Measurements from ENCODE around the gene CHAD. TPM values are rescaled to one million over a fixed set of nuclear protein-coding genes. Genes with fewer than 3 reads are reported as not detected.

The CHAD gene
- total and polyA plus RNA-seq, 2 donors (not counting 1 experiment from before 2014, with no cell fraction given) = 3.5 to 4.4 TPM

GRCh38 chr17:50470426-50470825 is 1.7 kb upstream of the CHAD start:
- H3K27ac Mint-ChIP-seq = no peak overlapping the region
- Histone ChIP-seq H3K79me2 (ENCODE audit: control insufficient read depth, insufficient read depth, low read length) (no peaks in the 10 kb centered on the region), H3K4me2 (replicated peaks; ENCODE audit: low read depth, low read length, poor library complexity, severe bottlenecking) (no peak overlapping the region), H3K9ac (ENCODE audit: low read length) (no peak overlapping the region), H3K4me1 (ENCODE audit: control insufficient read depth in 2 of 2, insufficient read depth in 2 of 2, low read length in 2 of 2) (peaks cover 14 to 37% of the 10 kb centered on the region in 2 donors), H2AFZ (ENCODE audit: insufficient read depth, low read depth, low read length, poor library complexity, severe bottlenecking) (no peak overlapping the region), H3K27me3 (replicated peaks in 1 of 4; ENCODE audit: control extremely low read depth in 1 of 4, control insufficient read depth in 3 of 4, insufficient read depth in 4 of 4, low read length in 3 of 4) (peaks cover 0 to 29% (median 10%) of the 10 kb centered on the region in 4 experiments), H3K36me3 (replicated peaks in 1 of 2; ENCODE audit: control extremely low read depth in 1 of 2, control insufficient read depth in 1 of 2, extremely low read depth in 1 of 2, insufficient read depth in 2 of 2, low read length in 1 of 2) (peaks cover 0 to 2% of the 10 kb centered on the region in 2 experiments), H3K27ac (ENCODE audit: low read length in 2 of 2) (no peak overlapping the region), H3K9me3 (ENCODE audit: control extremely low read depth in 1 of 3, control insufficient read depth in 2 of 3, insufficient read depth in 1 of 3, low read length in 2 of 3) (peaks cover 0 to 23% (median 0%) of the 10 kb centered on the region in 3 donors), H3K4me3 (ENCODE audit: control extremely low read depth in 1 of 5, extremely low read depth in 1 of 5, insufficient read depth in 1 of 5, low read depth in 2 of 5, low read length in 4 of 5) (no peak overlapping the region), H4K20me1 (ENCODE audit: control insufficient read depth, insufficient read depth, low read length, poor library complexity, severe bottlenecking) (no peaks in the 10 kb centered on the region)
- no peak for DNase-seq
- ChIA-PET POLR2A (interaction anchor here (1.3 kb wide), 1 partner anchor 72 kb away, joined by 3 read pairs; no protein-coding TSS in a partner anchor), CTCF (interaction anchor here (1.1 to 3.2 kb wide), 2 partner anchors 13 to 73 kb away, joined by 3 to 13 read pairs; partner anchors contain the start of gene LRRC59)
- no peak for ATAC-seq (ENCODE audit: low read depth)
- H3K4me3 Mint-ChIP-seq = peak overlapping the region; percentile 37
- TF ChIP-seq CTCF (IDR thresholded peaks at IDR 0.05) = no peak
- no peak for TF ChIP-seq EZH2 (IDR thresholded peaks at IDR 0.05; ENCODE audit: borderline replicate concordance, insufficient read depth, low read depth, low read length, poor library complexity, severe bottlenecking)
- 93% methylated on average over 6 of the region's 6 CpGs for WGBS (ENCODE audit: insufficient coverage)
- H3K9me3 Mint-ChIP-seq (ENCODE audit: insufficient read depth) = no peaks in the 10 kb centered on the region
- intact Hi-C loops (cut with micrococcal nuclease) = no loop called here
- peaks cover 5% of the 10 kb centered on the region for H3K27me3 Mint-ChIP-seq
- peaks cover 31% of the 10 kb centered on the region for H3K4me1 Mint-ChIP-seq

- peaks cover 0 to 23% (median 0%) of the 10 kb centered on the region in 3 donors for H3K9me3 ChIP-seq (ENCODE audit: control extremely low read depth in 1 of 3, control insufficient read depth in 2 of 3, insufficient read depth in 1 of 3, low read length in 2 of 3)
- intact Hi-C loops (cut with micrococcal nuclease) = no loop called here
- H3K27me3 Mint-ChIP-seq = peaks cover 5% of the 10 kb centered on the region
- CTCF ChIA-PET = interaction anchor here (3.2 kb wide), 1 partner anchor 72 kb away, joined by 13 read pairs; the partner anchor contains the start of gene LRRC59
- no peak overlapping the region for H3K4me3 ChIP-seq (ENCODE audit: control extremely low read depth in 1 of 5, extremely low read depth in 1 of 5, insufficient read depth in 1 of 5, low read depth in 2 of 5, low read length in 4 of 5)
- H3K4me1 Mint-ChIP-seq = peaks cover 38% of the 10 kb centered on the region
- peak overlapping the region; percentile 41 for H3K4me3 Mint-ChIP-seq
- TF ChIP-seq EZH2 (IDR thresholded peaks at IDR 0.05; ENCODE audit: borderline replicate concordance, insufficient read depth, low read depth, low read length, poor library complexity, severe bottlenecking) = no peak
- TF ChIP-seq CTCF (IDR thresholded peaks at IDR 0.05) = no peak
- peak overlapping the region; percentile 74 for H3K4me2 ChIP-seq (replicated peaks; ENCODE audit: low read depth, low read length, poor library complexity, severe bottlenecking)
- no peaks in the 10 kb centered on the region for H3K9me3 Mint-ChIP-seq (ENCODE audit: insufficient read depth)
- no peak overlapping the region for H3K27ac Mint-ChIP-seq
- no peak overlapping the region for H3K27ac ChIP-seq (ENCODE audit: low read length in 2 of 2)
- peaks cover 14 to 42% of the 10 kb centered on the region in 2 donors for H3K4me1 ChIP-seq (ENCODE audit: control insufficient read depth in 2 of 2, insufficient read depth in 2 of 2, low read length in 2 of 2)
- peak overlapping the region; percentile 49 for H3K9ac ChIP-seq (ENCODE audit: low read length)
- POLR2A ChIA-PET = no interaction called here
- peaks cover 0 to 29% (median 10%) of the 10 kb centered on the region in 4 experiments for H3K27me3 ChIP-seq (replicated peaks in 1 of 4; ENCODE audit: control extremely low read depth in 1 of 4, control insufficient read depth in 3 of 4, insufficient read depth in 4 of 4, low read length in 3 of 4)
- no peak for ATAC-seq (ENCODE audit: low read depth)
- H3K79me2 ChIP-seq (ENCODE audit: control insufficient read depth, insufficient read depth, low read length) = no peaks in the 10 kb centered on the region
- no peak for DNase-seq
- H4K20me1 ChIP-seq (ENCODE audit: control insufficient read depth, insufficient read depth, low read length, poor library complexity, severe bottlenecking) = no peaks in the 10 kb centered on the region
- WGBS (ENCODE audit: insufficient coverage) = 71% methylated on average over 11 of the region's 19 CpGs
- H3K36me3 ChIP-seq (replicated peaks in 1 of 2; ENCODE audit: control extremely low read depth in 1 of 2, control insufficient read depth in 1 of 2, extremely low read depth in 1 of 2, insufficient read depth in 2 of 2, low read length in 1 of 2) = peaks cover 0 to 2% of the 10 kb centered on the region in 2 experiments
- H2AFZ ChIP-seq (ENCODE audit: insufficient read depth, low read depth, low read length, poor library complexity, severe bottlenecking) = no peak overlapping the region
These were observed 1.1 kb upstream of the CHAD start for GRCh38 chr17:50469671-50470305.
